Adipocyte (in vitro differentiated cells): ENCODE measurements around the gene MAP7.
"Not testable (repeated sequence)": the region's sequence is repeated elsewhere in the genome, so short reads cannot be mapped to it uniquely, and the experiment has no call there.

Experiments used
- DNase-seq: peaks from one replicate; pipeline ENCODE4 v3.0.0-alpha.2; 2015; ENCODE audit warnings: low read depth
- H3K27me3 ChIP-seq: replicated peaks from 2 replicates; pipeline ENCODE4 v1.7.0; 2013; ENCODE audit warnings: mild to moderate bottlenecking, low read length, moderate library complexity; ENCODE audit not compliant: control insufficient read depth, insufficient read depth
- H3K36me3 ChIP-seq: 2 replicates; pipeline ENCODE4 v1.7.0; 2013; ENCODE audit warnings: low read length, mild to moderate bottlenecking, moderate library complexity; ENCODE audit not compliant: control insufficient read depth, insufficient read depth, severe bottlenecking
- H3K4me1 ChIP-seq: 2 replicates; pipeline ENCODE4 v1.7.0; 2013; ENCODE audit warnings: mild to moderate bottlenecking, low read length, moderate library complexity; ENCODE audit not compliant: control insufficient read depth, insufficient read depth
- H3K4me3 ChIP-seq: 2 replicates; pipeline ENCODE4 v1.7.0; 2013; ENCODE audit warnings: mild to moderate bottlenecking, low read length, moderate library complexity
- H3K9ac ChIP-seq: 2 replicates; pipeline ENCODE4 v1.7.0; 2013; ENCODE audit warnings: mild to moderate bottlenecking, low read length, moderate library complexity
- H3K9me3 ChIP-seq: 2 replicates; pipeline ENCODE4 v1.7.0; 2013; ENCODE audit warnings: mild to moderate bottlenecking, low read length, moderate library complexity; ENCODE audit not compliant: control insufficient read depth

MAP7 gene

DNA sequence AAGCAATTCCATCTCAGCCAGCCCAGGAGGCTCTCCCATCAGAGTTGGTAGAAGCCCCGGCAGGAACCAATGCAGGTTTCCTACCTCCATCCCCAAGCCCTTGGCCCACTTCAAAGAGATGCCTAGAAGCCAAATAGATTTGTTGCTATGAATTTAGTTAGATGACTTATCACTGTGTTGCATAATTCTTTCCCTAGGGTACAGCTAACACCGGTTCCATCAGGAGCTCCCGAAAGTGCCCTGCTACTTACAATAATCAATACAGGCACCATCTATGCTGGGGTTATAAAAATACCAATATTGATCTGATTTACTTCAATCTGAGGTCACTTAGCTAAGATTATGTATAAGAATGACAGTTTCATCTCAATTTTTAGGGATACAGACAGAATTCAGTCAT, 113.0 kb downstream of the MAP7 start:
- no peak for DNase-seq
- Histone ChIP-seq H3K4me1 (no peaks in the 10 kb centered on the region), H3K9me3 (no peaks in the 10 kb centered on the region), H3K4me3 (no peak overlapping the region), H3K36me3 (no peaks in the 10 kb centered on the region), H3K27me3 (no peaks in the 10 kb centered on the region), H3K9ac (no peak overlapping the region)

- Histone ChIP-seq H3K27me3 (no peaks in the 10 kb centered on the region), H3K4me3 (no peak overlapping the region), H3K9ac (no peak overlapping the region), H3K4me1 (no peaks in the 10 kb centered on the region), H3K9me3 (no peaks in the 10 kb centered on the region), H3K36me3 (no peaks in the 10 kb centered on the region)
- no peak for DNase-seq
Measured at GRCh38 chr6:136435101-136435500, 115.1 kb downstream of the MAP7 start.

GRCh38 chr6:136431306-136431705, 118.9 kb downstream of the MAP7 start:
- H3K9ac ChIP-seq, H3K4me3 ChIP-seq, H3K9me3 ChIP-seq, H3K27me3 ChIP-seq, H3K36me3 ChIP-seq, H3K4me1 ChIP-seq, DNase-seq: not testable (repeated sequence)

GRCh38 chr6:136429264-136430065, 120.8 kb downstream of the MAP7 start:
- DNase-seq, result no peak
- Histone ChIP-seq H3K9me3 (no peaks in the 10 kb centered on the region), H3K4me1 (no peaks in the 10 kb centered on the region), H3K4me3 (no peak overlapping the region), H3K9ac (no peak overlapping the region), H3K27me3 (no peaks in the 10 kb centered on the region), H3K36me3 (no peaks in the 10 kb centered on the region)

DNA sequence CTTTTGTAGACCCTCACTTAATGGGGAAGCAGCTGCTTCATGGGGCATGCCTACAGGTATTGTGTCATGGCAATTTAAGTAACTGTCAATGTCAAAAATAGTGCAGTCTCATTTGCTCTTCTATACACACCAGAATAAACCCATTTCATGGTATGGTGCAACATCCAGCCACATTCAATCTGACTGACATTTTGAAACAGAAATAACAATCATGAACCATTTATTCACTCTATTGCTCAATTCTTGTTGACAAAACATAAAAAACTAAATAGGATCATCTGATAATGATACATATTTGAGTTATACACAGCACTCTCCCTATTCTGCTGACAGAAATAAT, 122.9 kb downstream of the MAP7 start:
- Histone ChIP-seq H3K27me3 (no peaks in the 10 kb centered on the region), H3K4me3 (no peak overlapping the region), H3K9ac (no peak overlapping the region), H3K36me3 (no peaks in the 10 kb centered on the region), H3K9me3 (no peaks in the 10 kb centered on the region), H3K4me1 (no peaks in the 10 kb centered on the region)
- DNase-seq, result no peak

DNA sequence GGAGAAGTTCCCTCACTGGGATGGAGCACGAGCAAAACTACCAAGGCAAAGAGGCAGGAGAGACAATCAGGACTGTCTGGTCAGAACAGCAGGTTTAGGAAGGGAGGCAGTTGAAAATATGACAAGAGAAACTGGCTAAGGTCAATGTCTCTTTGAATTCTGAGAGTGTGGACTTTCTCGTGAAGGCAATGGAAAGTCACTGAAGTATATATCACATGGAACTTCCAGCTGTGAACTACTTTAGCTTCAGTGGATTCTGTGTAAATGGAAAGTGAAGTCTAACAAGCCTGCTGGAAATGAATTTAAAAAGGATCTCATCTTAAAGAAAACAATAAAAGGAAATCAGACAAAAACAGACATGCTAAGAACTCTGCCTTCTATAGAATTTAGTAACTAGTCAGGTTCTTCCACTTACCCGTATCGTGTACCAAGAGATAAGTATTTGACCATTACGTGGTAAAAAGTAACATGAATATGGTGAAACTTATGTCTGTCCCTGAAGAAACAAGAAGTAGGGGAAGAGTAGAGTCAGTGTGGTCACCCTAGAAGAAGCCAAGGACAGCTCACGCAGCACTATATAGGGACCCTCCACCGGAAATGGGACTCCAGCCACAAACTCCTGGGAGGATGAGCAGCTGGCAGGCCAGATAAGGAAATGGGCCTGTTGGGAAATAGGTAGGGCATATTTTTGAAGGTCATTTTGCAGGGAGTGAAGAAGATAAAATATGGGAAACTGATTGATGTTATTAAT, 123.4 kb downstream of the MAP7 start:
- H3K4me3 ChIP-seq, result no peak overlapping the region
- H3K27me3 ChIP-seq, result no peaks in the 10 kb centered on the region
- H3K4me1 ChIP-seq, result no peaks in the 10 kb centered on the region
- DNase-seq, result no peak
- H3K36me3 ChIP-seq, result no peaks in the 10 kb centered on the region
- H3K9ac ChIP-seq, result no peak overlapping the region
- no peaks in the 10 kb centered on the region for H3K9me3 ChIP-seq

DNA sequence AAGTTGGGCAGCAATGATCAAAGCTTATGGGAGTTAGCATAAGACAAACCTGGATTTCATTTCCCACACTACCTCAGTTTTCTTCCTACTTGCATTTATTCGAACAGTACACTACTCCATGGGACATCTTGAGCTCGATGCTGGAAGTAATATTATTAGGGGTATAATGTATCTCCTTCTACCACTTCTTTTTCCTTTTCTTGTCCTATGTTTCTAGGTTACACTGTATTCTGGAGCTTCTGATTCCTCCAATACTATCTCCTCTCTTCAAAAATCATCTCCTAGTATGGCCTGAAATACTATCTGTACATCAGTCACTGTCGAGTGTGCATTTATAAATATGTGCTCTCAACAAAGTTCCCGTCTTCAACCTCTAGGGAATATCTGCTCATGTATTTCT, 124.4 kb downstream of the MAP7 start:
- Histone ChIP-seq H3K27me3 (no peaks in the 10 kb centered on the region), H3K9me3 (no peaks in the 10 kb centered on the region), H3K4me3 (no peak overlapping the region), H3K36me3 (no peaks in the 10 kb centered on the region), H3K9ac (no peak overlapping the region), H3K4me1 (no peaks in the 10 kb centered on the region)
- DNase-seq, result no peak

GRCh38 chr6:136424901-136425300, 125.3 kb downstream of the MAP7 start:
- Histone ChIP-seq H3K27me3 (no peaks in the 10 kb centered on the region), H3K4me1 (no peaks in the 10 kb centered on the region), H3K4me3 (no peak overlapping the region), H3K9me3 (no peaks in the 10 kb centered on the region), H3K36me3 (no peaks in the 10 kb centered on the region), H3K9ac (no peak overlapping the region)
- DNase-seq, result no peak

GRCh38 chr6:136424450-136424849, 125.8 kb downstream of the MAP7 start:
- H3K4me1 ChIP-seq, result no peaks in the 10 kb centered on the region
- no peaks in the 10 kb centered on the region for H3K27me3 ChIP-seq
- no peak overlapping the region for H3K9ac ChIP-seq
- H3K9me3 ChIP-seq, result no peaks in the 10 kb centered on the region
- H3K4me3 ChIP-seq, result no peak overlapping the region
- no peaks in the 10 kb centered on the region for H3K36me3 ChIP-seq
- no peak for DNase-seq

- no peak for DNase-seq
- H3K9ac ChIP-seq, result no peak overlapping the region
- no peak overlapping the region for H3K4me3 ChIP-seq
- no peaks in the 10 kb centered on the region for H3K27me3 ChIP-seq
- H3K36me3 ChIP-seq, result no peaks in the 10 kb centered on the region
- no peaks in the 10 kb centered on the region for H3K4me1 ChIP-seq
- H3K9me3 ChIP-seq, result no peaks in the 10 kb centered on the region
Measured at GRCh38 chr6:136421537-136422158, 128.6 kb downstream of the MAP7 start.

DNA sequence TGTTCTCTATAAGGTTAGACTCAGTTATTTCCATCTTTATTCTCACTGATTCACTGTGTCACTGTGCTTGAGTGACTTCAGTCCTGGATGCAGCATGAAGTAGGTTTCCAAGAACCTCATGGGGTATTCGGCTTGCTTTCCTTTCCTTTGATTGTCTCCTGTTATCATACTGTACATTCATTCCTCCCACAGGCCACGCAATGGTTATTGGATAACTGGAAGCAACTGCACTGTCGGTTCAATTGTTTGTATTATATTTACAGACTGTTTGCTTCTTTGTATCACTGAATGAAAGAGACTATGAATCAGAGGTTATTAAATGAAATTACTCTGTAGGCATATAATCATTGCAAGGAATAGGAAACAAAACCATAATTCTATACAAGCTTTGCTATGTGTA, 129.4 kb downstream of the MAP7 start:
- no peaks in the 10 kb centered on the region for H3K36me3 ChIP-seq
- no peaks in the 10 kb centered on the region for H3K9me3 ChIP-seq
- H3K9ac ChIP-seq, result no peak overlapping the region
- H3K4me1 ChIP-seq, result no peaks in the 10 kb centered on the region
- no peak for DNase-seq
- no peak overlapping the region for H3K4me3 ChIP-seq
- no peaks in the 10 kb centered on the region for H3K27me3 ChIP-seq
